GM12892 (cell line): ENCODE data around the gene TSPAN13.

Experiments used
- POLR2A ChIP-seq: IDR thresholded peaks from 2 replicates; pipeline ENCODE4 v1.6.1; 2011; ENCODE audit warnings: low read depth, low read length, control low read depth
- POLR2AphosphoS5 ChIP-seq: IDR thresholded peaks from 2 replicates; pipeline ENCODE4 v1.6.1; 2011; ENCODE audit warnings: low read depth, low read length, control low read depth

- no peak for TF ChIP-seq POLR2AphosphoS5
- no peak for TF ChIP-seq POLR2A
Observed at GRCh38 chr7:16762177-16762576, 8.6 kb downstream of the TSPAN13 start.
